Measurements from ENCODE around the gene VPS50. TPM values are rescaled to one million over a fixed set of nuclear protein-coding genes. Genes with fewer than 3 reads are reported as not detected.

The VPS50 gene
- total RNA-seq (10 to 100 TPM in 4 of 6 donors, 1 to 10 TPM in 2; 8.1 to 18.9 (median 11.1) TPM), polyA plus RNA-seq (1 to 10 TPM; 3.3 to 6.9 TPM)

- H3K4me3 ChIP-seq: peak within 1 kb of the TSS; percentile 68 to 78 (median 72)
- ATAC-seq (peak; percentile 98 to 100 (median 99)), FAIRE-seq (peak; percentile 69), DNase-seq (peak; percentile 84 to 97 (median 93))
- WGBS, 2 donors: 0 to 1% methylated on average over 40 of the region's 40 CpGs
- H3K4me1 ChIP-seq: peaks cover 11 to 13% (median 13%) of the 10 kb centered on the region in 3 donors
- no peaks in the 10 kb centered on the region for H3K27me3 ChIP-seq
- no peaks in the 10 kb centered on the region for H3K36me3 ChIP-seq
- intact Hi-C loops (cut with DNase I): no loop called here
- no peaks in the 10 kb centered on the region for H3K9me3 ChIP-seq
- peak within 1 kb of the TSS; percentile 66 to 80 (median 68) for H3K27ac ChIP-seq
- TF ChIP-seq, protein P1, sequence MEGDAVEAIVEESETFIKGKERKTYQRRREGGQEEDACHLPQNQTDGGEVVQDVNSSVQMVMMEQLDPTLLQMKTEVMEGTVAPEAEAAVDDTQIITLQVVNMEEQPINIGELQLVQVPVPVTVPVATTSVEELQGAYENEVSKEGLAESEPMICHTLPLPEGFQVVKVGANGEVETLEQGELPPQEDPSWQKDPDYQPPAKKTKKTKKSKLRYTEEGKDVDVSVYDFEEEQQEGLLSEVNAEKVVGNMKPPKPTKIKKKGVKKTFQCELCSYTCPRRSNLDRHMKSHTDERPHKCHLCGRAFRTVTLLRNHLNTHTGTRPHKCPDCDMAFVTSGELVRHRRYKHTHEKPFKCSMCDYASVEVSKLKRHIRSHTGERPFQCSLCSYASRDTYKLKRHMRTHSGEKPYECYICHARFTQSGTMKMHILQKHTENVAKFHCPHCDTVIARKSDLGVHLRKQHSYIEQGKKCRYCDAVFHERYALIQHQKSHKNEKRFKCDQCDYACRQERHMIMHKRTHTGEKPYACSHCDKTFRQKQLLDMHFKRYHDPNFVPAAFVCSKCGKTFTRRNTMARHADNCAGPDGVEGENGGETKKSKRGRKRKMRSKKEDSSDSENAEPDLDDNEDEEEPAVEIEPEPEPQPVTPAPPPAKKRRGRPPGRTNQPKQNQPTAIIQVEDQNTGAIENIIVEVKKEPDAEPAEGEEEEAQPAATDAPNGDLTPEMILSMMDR (IDR thresholded peaks at IDR 0.05): peak in 1 of 4 donors; percentile 7
Observed at GRCh38 chr7:93231799-93232672, at the start of gene VPS50. Gene VPS50 (plus strand): TSS chr7:93232366. CDS start chr7:93232468, 102 bp downstream.

GRCh38 chr7:93185303-93186027 lies 46.7 kb upstream of the VPS50 start:
- FAIRE-seq: no peak
- no peak for DNase-seq

GRCh38 chr7:93188870-93189634 lies 43.1 kb upstream of the VPS50 start:
- H3K4me3 ChIP-seq: no peak overlapping the region
- no peaks in the 10 kb centered on the region for H3K9me3 ChIP-seq
- TF ChIP-seq, protein P1 (IDR thresholded peaks at IDR 0.05): no peak
- WGBS, 2 donors: 42 to 48% methylated on average over 6 of the region's 6 CpGs
- H3K36me3 ChIP-seq: no peaks in the 10 kb centered on the region
- no peaks in the 10 kb centered on the region for H3K4me1 ChIP-seq
- H3K27ac ChIP-seq: no peak overlapping the region
- FAIRE-seq (no peak), ATAC-seq (no peak), DNase-seq (no peak)
- H3K27me3 ChIP-seq: peaks cover 0 to 7% (median 0%) of the 10 kb centered on the region in 4 donors
- intact Hi-C loops (cut with DNase I): no loop called here

More at GRCh38 chr7:93185303-93186027, 46.7 kb upstream of the VPS50 start:
- WGBS, 2 donors: 28% methylated on average over 1 of the region's 1 CpG
- Histone ChIP-seq H3K9me3 (no peaks in the 10 kb centered on the region), H3K4me1 (no peaks in the 10 kb centered on the region), H3K4me3 (no peak overlapping the region), H3K27me3 (no peaks in the 10 kb centered on the region), H3K36me3 (no peaks in the 10 kb centered on the region), H3K27ac (no peak overlapping the region)
- no peak for ATAC-seq
- intact Hi-C loops (cut with DNase I): no loop called here
- TF ChIP-seq, protein P1 (IDR thresholded peaks at IDR 0.05): no peak

DNA sequence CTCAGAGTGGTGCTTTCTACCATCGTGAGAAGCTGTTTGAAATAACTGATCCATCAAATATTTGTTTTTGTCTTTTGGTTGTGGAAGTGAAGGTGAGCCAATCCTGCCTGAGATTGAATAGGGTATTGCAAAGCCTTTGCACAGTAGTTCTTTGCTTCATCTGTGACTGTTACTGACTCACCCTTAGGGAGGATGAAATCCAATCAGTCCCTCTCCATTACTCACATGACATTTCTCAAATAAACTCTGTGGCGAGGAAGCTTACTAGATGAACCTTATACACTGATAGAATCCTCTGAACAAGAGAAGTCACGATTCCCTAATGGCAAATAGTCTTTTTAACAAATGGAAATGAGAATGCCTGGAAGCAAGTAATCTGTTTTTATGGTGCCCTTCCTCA lies 37.8 kb upstream of the VPS50 start:
- Histone ChIP-seq H3K4me3 (no peak overlapping the region), H3K27ac (no peak overlapping the region), H3K27me3 (peaks cover 0 to 7% (median 0%) of the 10 kb centered on the region in 4 donors), H3K9me3 (no peaks in the 10 kb centered on the region), H3K4me1 (no peaks in the 10 kb centered on the region), H3K36me3 (no peaks in the 10 kb centered on the region)
- intact Hi-C loops (cut with DNase I): no loop called here
- 33 to 41% methylated on average over 3 of the region's 3 CpGs for WGBS, 2 donors
- no peak for DNase-seq
- FAIRE-seq: no peak
- TF ChIP-seq, protein P1 (IDR thresholded peaks at IDR 0.05): no peak
- ATAC-seq: peak in 1 of 4 donors; percentile 52

All from pancreas (tissue), 10 donors.